Ishikawa (cell line): ENCODE measurements around the gene ATP1A1.

Experiments used
- CEBPB ChIP-seq: IDR thresholded peaks from 2 replicates; pipeline ENCODE4 v1.6.1; 2012
- CREB1 ChIP-seq: IDR thresholded peaks from 2 replicates; pipeline ENCODE4 v1.6.1; 2012; ENCODE audit warnings: low read depth
- EGR1 ChIP-seq: IDR thresholded peaks from 2 replicates; pipeline ENCODE4 v1.6.1; 2012
- EP300 ChIP-seq: IDR thresholded peaks from 2 replicates; pipeline ENCODE4 v1.6.1; 2012; ENCODE audit warnings: borderline replicate concordance
- FOXM1 ChIP-seq: IDR thresholded peaks from 2 replicates; pipeline ENCODE4 v1.6.1; 2012; ENCODE audit warnings: low read depth, borderline replicate concordance
- NFIC ChIP-seq: IDR thresholded peaks from 2 replicates; pipeline ENCODE4 v1.6.1; 2012
- RAD21 ChIP-seq: IDR thresholded peaks from 2 replicates; pipeline ENCODE4 v1.6.1; 2012; ENCODE audit warnings: low read depth
- TAF1 ChIP-seq: IDR thresholded peaks from 2 replicates; pipeline ENCODE4 v1.6.1; 2012; ENCODE audit warnings: low read depth, mild to moderate bottlenecking
- TCF12 ChIP-seq: IDR thresholded peaks from 2 replicates; pipeline ENCODE4 v1.6.1; 2012; ENCODE audit warnings: low read depth
- TEAD4 ChIP-seq: IDR thresholded peaks from 2 replicates; pipeline ENCODE4 v1.6.1; 2012
- YY1 ChIP-seq: IDR thresholded peaks from 2 replicates; pipeline ENCODE4 v1.6.1; 2012; ENCODE audit warnings: low read depth
- ZBTB7A ChIP-seq: IDR thresholded peaks from 2 replicates; pipeline ENCODE4 v1.6.1; 2012; ENCODE audit warnings: low read depth
- TF ChIP-seq, protein P1 (sequence below): IDR thresholded peaks from 2 replicates; pipeline ENCODE4 v1.6.1; 2012
- TF ChIP-seq, protein P2 (sequence below): IDR thresholded peaks from 2 replicates; pipeline ENCODE4 v1.6.1; 2012; ENCODE audit warnings: low read depth, mild to moderate bottlenecking

Gene ATP1A1

DNA sequence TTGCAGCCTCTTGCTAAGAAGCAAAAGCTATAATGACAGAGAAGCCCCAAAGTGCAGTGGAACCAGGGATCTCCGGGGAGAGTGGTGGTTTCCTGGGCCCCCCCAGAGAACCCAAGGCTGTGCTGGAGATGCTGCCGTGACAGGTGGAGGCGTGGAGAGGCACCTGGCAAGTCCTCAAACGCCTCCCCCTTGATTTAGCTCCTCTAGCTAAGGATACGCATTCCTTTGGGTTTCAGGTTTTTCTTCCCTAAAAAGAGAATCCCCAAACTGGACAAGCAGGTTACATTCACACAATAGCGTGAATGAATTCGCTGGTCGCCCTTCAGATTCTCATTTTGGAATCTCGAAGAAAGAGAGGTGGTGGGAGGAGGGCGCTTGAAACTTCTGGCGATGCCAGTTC, 853 bp upstream of the ATP1A1 start:
- TF ChIP-seq TEAD4 (peak; percentile 46; the same call in 1 of the 2 replicates), CEBPB (no peak), ZBTB7A (no peak), CREB1 (0 out of 2 replicates have a peak, but pooled peaks have one; percentile 23), TCF12 (no peak), NFIC (no peak), EGR1 (no peak)
- TF ChIP-seq, protein P1, sequence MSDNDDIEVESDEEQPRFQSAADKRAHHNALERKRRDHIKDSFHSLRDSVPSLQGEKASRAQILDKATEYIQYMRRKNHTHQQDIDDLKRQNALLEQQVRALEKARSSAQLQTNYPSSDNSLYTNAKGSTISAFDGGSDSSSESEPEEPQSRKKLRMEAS, result 0 out of 2 replicates have a peak, but pooled peaks have one; percentile 11

DNA sequence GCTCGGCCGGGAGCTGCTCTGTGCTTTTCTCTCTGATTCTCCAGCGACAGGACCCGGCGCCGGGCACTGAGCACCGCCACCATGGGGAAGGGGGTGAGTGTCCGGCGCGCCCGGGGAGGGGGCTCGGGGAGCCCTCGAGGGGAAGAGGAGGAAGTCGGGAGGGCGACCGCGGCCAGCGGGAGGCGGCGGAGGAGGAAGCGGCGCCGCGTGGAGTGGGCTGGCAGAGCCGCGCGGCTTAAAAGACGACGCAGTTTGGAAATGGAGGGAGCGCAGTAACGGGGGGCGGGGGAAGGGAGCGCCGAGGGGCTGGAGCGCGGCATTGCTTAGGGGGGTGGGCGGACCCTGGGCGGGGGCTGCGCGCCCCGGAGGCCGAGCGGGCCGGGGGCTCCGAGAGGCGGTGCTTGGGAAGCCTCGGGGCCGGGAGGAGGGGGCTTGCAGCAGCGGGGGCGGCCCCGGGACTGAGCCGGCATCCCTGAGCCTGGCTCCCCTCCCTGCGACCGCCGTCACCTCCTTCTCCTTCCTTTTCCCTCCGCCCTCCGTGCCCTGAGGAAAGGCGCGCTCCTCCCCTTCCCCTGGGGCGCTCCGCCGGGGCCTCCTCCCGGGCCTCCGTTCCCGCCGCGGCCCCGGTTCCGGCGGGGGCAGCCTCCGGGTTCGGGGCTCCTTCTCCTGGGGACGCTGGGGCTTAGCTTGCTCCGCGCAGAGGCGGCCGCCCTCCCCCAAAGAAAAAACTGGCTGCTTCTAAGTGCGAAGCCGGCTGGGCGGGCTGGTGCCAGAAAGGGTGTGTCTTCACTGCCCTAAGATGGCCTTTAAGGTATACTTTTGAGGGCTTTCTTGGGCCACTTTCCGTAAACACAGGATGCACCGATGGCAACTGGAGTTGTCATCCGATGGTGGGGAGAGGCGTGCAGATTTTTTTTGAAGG, 648 bp downstream of the ATP1A1 start:
- TF ChIP-seq, protein P1, result peak; percentile 33; the same call in 1 of the 2 replicates
- no peak for TF ChIP-seq EP300

DNA sequence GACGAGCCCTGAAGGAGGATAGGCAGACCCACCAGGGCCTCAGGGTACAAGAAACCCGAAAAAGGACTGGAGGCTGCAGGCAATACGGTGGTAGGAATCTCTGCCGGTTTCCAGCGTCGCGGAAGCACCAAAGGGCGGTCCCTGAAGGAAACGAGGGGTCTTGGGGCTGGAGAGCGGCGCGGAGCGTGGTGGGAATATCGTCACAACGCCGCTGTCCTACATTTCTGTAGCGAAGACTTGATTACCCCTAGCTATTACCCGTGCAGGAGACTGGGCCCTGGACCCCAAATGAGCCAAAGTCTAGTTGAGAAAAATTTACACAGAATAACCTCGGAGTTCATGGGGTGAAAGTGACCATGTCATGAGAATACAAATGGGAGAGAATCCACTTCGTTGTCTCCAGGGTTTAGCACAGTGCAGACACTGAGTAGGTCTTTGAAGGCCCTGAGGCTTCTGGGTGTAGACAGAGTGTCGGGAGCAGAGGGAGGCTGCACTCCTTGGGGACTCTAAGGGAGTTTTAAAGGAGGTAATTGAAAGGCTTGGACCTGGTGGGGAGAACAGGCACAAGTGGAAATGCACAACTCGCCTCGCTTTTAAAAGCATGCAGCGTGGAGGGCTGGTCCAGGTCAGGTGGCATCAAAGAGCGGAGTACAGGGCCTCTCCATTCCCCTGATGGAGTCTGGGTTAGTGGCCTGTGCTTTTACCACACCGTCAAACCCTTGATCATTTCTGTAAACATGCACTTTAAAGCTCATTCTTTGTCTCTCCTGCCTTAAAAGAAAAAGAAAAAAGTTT, 1.5 kb downstream of the ATP1A1 start:
- TF ChIP-seq, protein P1, result no peak
- TF ChIP-seq TCF12, result 0 out of 2 replicates have a peak, but pooled peaks have one; percentile 38

DNA sequence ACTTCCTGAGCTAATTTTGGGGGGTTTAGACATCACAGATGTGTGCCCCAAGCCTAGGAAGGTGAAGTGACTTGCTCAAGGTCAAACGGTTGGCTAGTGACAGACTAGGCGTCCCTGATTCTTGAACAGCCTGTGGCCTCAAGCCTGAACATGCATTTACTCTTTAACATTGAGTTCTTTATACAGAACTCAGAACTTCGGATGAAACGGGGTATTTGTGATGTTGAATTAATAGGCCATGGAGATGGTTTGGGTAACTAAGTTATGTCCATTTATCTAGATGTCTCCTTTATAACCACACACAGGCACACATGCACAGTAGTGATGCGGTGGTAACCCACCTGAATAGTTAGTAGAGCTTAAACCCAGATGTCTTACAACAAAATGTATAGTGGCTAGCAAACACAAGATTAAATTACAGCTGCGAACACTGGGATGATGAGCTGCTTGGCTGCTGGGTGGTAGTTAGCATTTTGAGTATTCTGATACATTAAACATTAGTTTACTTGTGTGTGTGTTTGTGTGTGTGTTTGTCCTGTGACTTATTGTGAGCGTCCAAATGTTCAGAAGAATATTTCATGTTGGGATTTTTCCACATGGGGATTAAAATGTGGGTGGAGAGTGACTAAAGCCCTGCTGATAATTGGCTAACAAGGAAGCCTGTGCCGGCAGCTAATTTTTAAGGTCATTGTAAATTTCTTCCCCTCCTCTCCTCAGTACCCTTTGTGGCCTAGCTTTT, 2.3 kb downstream of the ATP1A1 start:
- TF ChIP-seq TEAD4 (no peak), TAF1 (no peak), TCF12 (no peak), YY1 (no peak), FOXM1 (no peak)
- TF ChIP-seq, protein P2, sequence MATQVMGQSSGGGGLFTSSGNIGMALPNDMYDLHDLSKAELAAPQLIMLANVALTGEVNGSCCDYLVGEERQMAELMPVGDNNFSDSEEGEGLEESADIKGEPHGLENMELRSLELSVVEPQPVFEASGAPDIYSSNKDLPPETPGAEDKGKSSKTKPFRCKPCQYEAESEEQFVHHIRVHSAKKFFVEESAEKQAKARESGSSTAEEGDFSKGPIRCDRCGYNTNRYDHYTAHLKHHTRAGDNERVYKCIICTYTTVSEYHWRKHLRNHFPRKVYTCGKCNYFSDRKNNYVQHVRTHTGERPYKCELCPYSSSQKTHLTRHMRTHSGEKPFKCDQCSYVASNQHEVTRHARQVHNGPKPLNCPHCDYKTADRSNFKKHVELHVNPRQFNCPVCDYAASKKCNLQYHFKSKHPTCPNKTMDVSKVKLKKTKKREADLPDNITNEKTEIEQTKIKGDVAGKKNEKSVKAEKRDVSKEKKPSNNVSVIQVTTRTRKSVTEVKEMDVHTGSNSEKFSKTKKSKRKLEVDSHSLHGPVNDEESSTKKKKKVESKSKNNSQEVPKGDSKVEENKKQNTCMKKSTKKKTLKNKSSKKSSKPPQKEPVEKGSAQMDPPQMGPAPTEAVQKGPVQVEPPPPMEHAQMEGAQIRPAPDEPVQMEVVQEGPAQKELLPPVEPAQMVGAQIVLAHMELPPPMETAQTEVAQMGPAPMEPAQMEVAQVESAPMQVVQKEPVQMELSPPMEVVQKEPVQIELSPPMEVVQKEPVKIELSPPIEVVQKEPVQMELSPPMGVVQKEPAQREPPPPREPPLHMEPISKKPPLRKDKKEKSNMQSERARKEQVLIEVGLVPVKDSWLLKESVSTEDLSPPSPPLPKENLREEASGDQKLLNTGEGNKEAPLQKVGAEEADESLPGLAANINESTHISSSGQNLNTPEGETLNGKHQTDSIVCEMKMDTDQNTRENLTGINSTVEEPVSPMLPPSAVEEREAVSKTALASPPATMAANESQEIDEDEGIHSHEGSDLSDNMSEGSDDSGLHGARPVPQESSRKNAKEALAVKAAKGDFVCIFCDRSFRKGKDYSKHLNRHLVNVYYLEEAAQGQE, result no peak

DNA sequence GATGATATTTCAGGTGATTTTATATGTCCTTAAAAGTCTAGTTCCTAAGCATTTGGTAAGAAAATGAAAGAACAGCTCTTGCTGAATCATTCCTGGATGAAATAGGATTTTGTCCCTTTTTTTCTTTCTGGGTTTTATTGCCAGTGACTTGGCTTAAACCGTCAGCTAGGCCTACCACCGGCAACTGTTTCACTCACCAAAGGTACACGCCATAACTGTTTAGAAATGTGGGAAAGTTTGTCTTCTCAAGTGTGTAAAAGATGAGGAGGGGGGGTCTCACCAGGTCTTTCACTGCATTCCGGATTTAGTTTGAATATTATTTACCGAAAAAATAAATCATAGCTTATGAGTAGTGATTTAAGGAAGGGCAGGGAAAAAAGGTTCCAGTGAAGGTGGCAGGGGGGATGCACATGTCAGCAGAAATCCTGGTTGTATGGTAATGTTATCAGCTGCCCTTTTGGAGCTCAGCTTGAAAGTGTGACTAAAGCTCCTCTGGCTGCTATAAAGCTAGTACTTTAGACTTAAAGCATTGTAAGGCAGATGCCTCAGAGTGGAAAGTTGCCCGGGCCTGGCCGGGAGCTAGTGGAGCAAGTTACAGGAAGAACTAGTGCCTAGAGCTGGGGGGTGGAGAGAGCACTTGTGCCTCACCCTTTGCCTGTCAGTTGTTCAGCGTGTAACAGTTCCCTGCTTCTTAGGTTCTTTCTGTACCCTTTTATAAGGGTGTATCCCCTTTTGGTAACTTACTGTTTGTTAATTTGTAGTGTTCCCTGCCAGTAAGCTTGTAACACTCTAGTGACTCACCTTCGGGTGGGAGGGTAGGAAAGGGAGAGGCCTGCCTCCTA, 3.1 kb downstream of the ATP1A1 start:
- TF ChIP-seq TEAD4, result no peak
- TF ChIP-seq FOXM1, result no peak
- TF ChIP-seq YY1, result no peak
- TF ChIP-seq, protein P2, result no peak
- no peak for TF ChIP-seq TAF1
- TF ChIP-seq ZBTB7A, result no peak
- TF ChIP-seq CEBPB, result no peak
- no peak for TF ChIP-seq RAD21
- no peak for TF ChIP-seq TCF12
- no peak for TF ChIP-seq EP300
- no peak for TF ChIP-seq NFIC

DNA sequence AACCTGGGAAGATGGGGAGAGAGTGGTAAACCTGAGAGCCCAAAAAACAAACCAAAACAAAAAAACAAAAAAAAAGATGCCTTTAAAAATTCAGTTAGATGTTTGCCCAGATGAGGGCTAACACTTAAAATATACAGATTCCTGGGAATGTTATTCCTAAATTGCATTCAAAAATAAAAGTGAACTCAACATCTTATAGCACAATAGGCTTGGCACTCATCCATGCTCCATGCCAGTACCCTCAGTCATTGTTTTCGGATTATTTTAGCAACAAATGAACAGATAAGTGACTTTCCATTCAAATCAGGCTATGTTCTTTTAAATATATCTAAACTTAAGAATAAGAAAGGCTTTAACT, 3.7 kb downstream of the ATP1A1 start:
- TF ChIP-seq CEBPB (no peak), NFIC (peak; percentile 29; the same call in 1 of the 2 replicates)
